Astrocyte (in vitro differentiated cells and primary cell): ENCODE results near the gene MAN2A1. TPM values are rescaled to one million over a fixed set of nuclear protein-coding genes. Genes with fewer than 3 reads are reported as not detected.

ENCODE experiments used
- DNase-seq: peaks from one replicate; pipeline ENCODE4 v3.0.0-alpha.2; 2010; ENCODE audit warnings: low read depth
- FAIRE-seq: peaks from 2 replicates; lab custom pipeline; 2011; peaks lifted over from hg19 to GRCh38; lab: Jason Lieb, UNC
- H2AFZ ChIP-seq: 2 replicates; pipeline ENCODE4 v1.6.0; 2012; ENCODE audit warnings: low read depth, low read length, inconsistent platforms
- H3K27ac ChIP-seq: 2 replicates; pipeline ENCODE4 v1.5.1; 2011; ENCODE audit warnings: low read depth, low read length, inconsistent platforms
- H3K27me3 ChIP-seq: 2 replicates; pipeline ENCODE4 v1.6.0; 2011; ENCODE audit warnings: low read length, inconsistent platforms; ENCODE audit not compliant: insufficient read depth
- H3K36me3 ChIP-seq: 2 replicates; pipeline ENCODE4 v1.5.1; 2011; ENCODE audit warnings: low read length, inconsistent platforms; ENCODE audit not compliant: insufficient read depth
- H3K4me1 ChIP-seq: 2 replicates; pipeline ENCODE4 v1.5.1; 2011; ENCODE audit warnings: low read length, inconsistent platforms; ENCODE audit not compliant: insufficient read depth
- H3K4me2 ChIP-seq: 2 replicates; pipeline ENCODE4 v1.6.0; 2012; ENCODE audit warnings: low read length, inconsistent platforms
- H3K4me3 ChIP-seq: 2 replicates; pipeline ENCODE4 v1.5.1; 2011; ENCODE audit warnings: low read depth, mild to moderate bottlenecking, low read length, inconsistent platforms; ENCODE audit not compliant: insufficient read depth
- H3K79me2 ChIP-seq: 2 replicates; pipeline ENCODE4 v1.6.0; 2012; ENCODE audit warnings: mild to moderate bottlenecking, low read length, inconsistent platforms; ENCODE audit not compliant: insufficient read depth
- H3K9ac ChIP-seq: 2 replicates; pipeline ENCODE4 v1.6.0; 2012; ENCODE audit warnings: mild to moderate bottlenecking, low read length, inconsistent platforms
- H3K9me3 ChIP-seq: 2 replicates; pipeline ENCODE4 v1.5.1; 2012; ENCODE audit warnings: low read depth, mild to moderate bottlenecking, low read length, inconsistent platforms; ENCODE audit not compliant: insufficient read depth
- H4K20me1 ChIP-seq: 2 replicates; pipeline ENCODE4 v1.6.0; 2012; ENCODE audit warnings: low read length, inconsistent platforms; ENCODE audit not compliant: insufficient read depth
- H3K27ac Mint-ChIP-seq: one replicate; pipeline ENCODE4 v1.8.0; 2021; ENCODE audit warnings: mild to moderate bottlenecking, mixed read lengths; ENCODE audit not compliant: unreplicated experiment
- H3K27me3 Mint-ChIP-seq: one replicate; pipeline ENCODE4 v1.8.0; 2021; ENCODE audit warnings: low read depth, mixed read lengths; ENCODE audit not compliant: unreplicated experiment
- H3K36me3 Mint-ChIP-seq: one replicate; pipeline ENCODE4 v1.8.0; 2021; ENCODE audit warnings: low read depth, mixed read lengths; ENCODE audit not compliant: unreplicated experiment
- H3K4me1 Mint-ChIP-seq: one replicate; pipeline ENCODE4 v1.8.0; 2021; ENCODE audit warnings: low read depth, mixed read lengths; ENCODE audit not compliant: unreplicated experiment
- H3K4me3 Mint-ChIP-seq: one replicate; pipeline ENCODE4 v1.8.0; 2021; ENCODE audit warnings: mild to moderate bottlenecking, moderate library complexity, mixed read lengths; ENCODE audit not compliant: unreplicated experiment
- H3K9me3 Mint-ChIP-seq: one replicate; pipeline ENCODE4 v1.8.0; 2021; ENCODE audit warnings: mild to moderate bottlenecking, mixed read lengths; ENCODE audit not compliant: unreplicated experiment
- CTCF ChIP-seq: IDR thresholded peaks from 2 replicates; pipeline ENCODE4 v1.5.1; 2011; ENCODE audit warnings: low read depth, mild to moderate bottlenecking, inconsistent platforms, low read length, moderate library complexity; ENCODE audit not compliant: insufficient read depth
- EZH2 ChIP-seq: IDR thresholded peaks from 2 replicates; pipeline ENCODE4 v1.6.1; 2012; ENCODE audit warnings: mild to moderate bottlenecking, low read length, inconsistent platforms; ENCODE audit not compliant: insufficient read depth
- total RNA-seq: library from RNA; stranded (reverse); gene quantifications from 2 replicates; pipeline ENCODE4 v1.2.1, GENCODE V29; 2021

Gene MAN2A1
- total RNA-seq, 1 donor from 2014 or later: 109 TPM

- Mint-ChIP-seq H3K27ac (no peak overlapping the region), H3K4me3 (no peak overlapping the region), H3K36me3 (no peaks in the 10 kb centered on the region), H3K4me1 (peaks cover 7% of the 10 kb centered on the region), H3K9me3 (no peaks in the 10 kb centered on the region), H3K27me3 (no peaks in the 10 kb centered on the region)
- no peak overlapping the region for H3K4me2 ChIP-seq
- H4K20me1 ChIP-seq: no peaks in the 10 kb centered on the region
- no peaks in the 10 kb centered on the region for H3K27me3 ChIP-seq
- no peak overlapping the region for H3K27ac ChIP-seq
- DNase-seq: no peak
- no peak for FAIRE-seq
- no peaks in the 10 kb centered on the region for H3K9me3 ChIP-seq
- H2AFZ ChIP-seq: no peak overlapping the region
- no peaks in the 10 kb centered on the region for H3K36me3 ChIP-seq
- no peaks in the 10 kb centered on the region for H3K4me1 ChIP-seq
- TF ChIP-seq EZH2 (no peak), CTCF (no peak)
- H3K4me3 ChIP-seq: no peak overlapping the region
- H3K9ac ChIP-seq: no peak overlapping the region
- H3K79me2 ChIP-seq: no peaks in the 10 kb centered on the region
Measured at GRCh38 chr5:109899163-109899535, 209.4 kb downstream of the MAN2A1 start.

- Histone ChIP-seq H3K9ac (no peak overlapping the region), H2AFZ (no peak overlapping the region), H3K4me1 (no peaks in the 10 kb centered on the region), H4K20me1 (no peaks in the 10 kb centered on the region), H3K27me3 (no peaks in the 10 kb centered on the region), H3K36me3 (no peaks in the 10 kb centered on the region), H3K27ac (no peak overlapping the region), H3K9me3 (no peaks in the 10 kb centered on the region), H3K4me3 (no peak overlapping the region), H3K4me2 (no peak overlapping the region), H3K79me2 (no peaks in the 10 kb centered on the region)
- Mint-ChIP-seq H3K36me3 (no peaks in the 10 kb centered on the region), H3K4me1 (peaks cover 10% of the 10 kb centered on the region), H3K9me3 (no peaks in the 10 kb centered on the region), H3K27me3 (no peaks in the 10 kb centered on the region), H3K4me3 (no peak overlapping the region), H3K27ac (no peak overlapping the region)
- no peak for FAIRE-seq
- DNase-seq: no peak
- TF ChIP-seq EZH2: no peak
- TF ChIP-seq CTCF: no peak
Measured at GRCh38 chr5:109900461-109900860, 210.7 kb downstream of the MAN2A1 start.

- Histone ChIP-seq H3K79me2 (no peaks in the 10 kb centered on the region), H3K9me3 (no peaks in the 10 kb centered on the region), H3K4me1 (no peaks in the 10 kb centered on the region), H3K27me3 (no peaks in the 10 kb centered on the region), H3K4me2 (no peak overlapping the region), H3K27ac (no peak overlapping the region), H4K20me1 (no peaks in the 10 kb centered on the region), H3K36me3 (no peaks in the 10 kb centered on the region), H2AFZ (no peak overlapping the region), H3K9ac (no peak overlapping the region), H3K4me3 (no peak overlapping the region)
- Mint-ChIP-seq H3K36me3 (no peaks in the 10 kb centered on the region), H3K4me1 (peaks cover 15% of the 10 kb centered on the region), H3K27ac (no peak overlapping the region), H3K9me3 (no peaks in the 10 kb centered on the region), H3K27me3 (no peaks in the 10 kb centered on the region), H3K4me3 (no peak overlapping the region)
- DNase-seq: no peak
- FAIRE-seq: no peak
- TF ChIP-seq EZH2: no peak
Measured at GRCh38 chr5:109900911-109901627, 211.3 kb downstream of the MAN2A1 start.
